Stimulated activated CD8-positive, alpha-beta memory T cell treated with anti-CD3 and anti-CD28 coated beads, Interleukin-7, amount 100 ng/mL, for 1 hour (primary cell): ENCODE data around the gene TBCEL.
"Not testable (repeated sequence)": the region's sequence is repeated elsewhere in the genome, so short reads cannot be mapped to it uniquely, and the experiment has no call there.

Source experiments
- DNase-seq, 2 donors: peaks; one replicate each; pipeline ENCODE4 v3.0.0-alpha.2; 2020; ENCODE audit warnings: low read depth in 2 of 2

Gene TBCEL

GRCh38 chr11:121029153-121029552, 5.3 kb downstream of the TBCEL start:
- no peak for DNase-seq

GRCh38 chr11:121029813-121030445, 6.0 kb downstream of the TBCEL start:
- DNase-seq, result no peak

- no peak for DNase-seq
These were observed 7.3 kb downstream of the TBCEL start for GRCh38 chr11:121031167-121031566.

GRCh38 chr11:121031648-121032047, 7.7 kb downstream of the TBCEL start:
- DNase-seq, result not testable (repeated sequence)

- DNase-seq, result no peak
These were observed 8.6 kb downstream of the TBCEL start for GRCh38 chr11:121032546-121032945.

GRCh38 chr11:121033635-121034034, 9.7 kb downstream of the TBCEL start:
- DNase-seq, result no peak

- no peak for DNase-seq
These were observed 11.4 kb downstream of the TBCEL start for GRCh38 chr11:121035169-121035755.

GRCh38 chr11:121035780-121036179, 11.9 kb downstream of the TBCEL start:
- DNase-seq, result no peak

- DNase-seq, result no peak
These were observed 13.1 kb downstream of the TBCEL start for GRCh38 chr11:121037016-121037415.

- no peak for DNase-seq
These were observed 14.9 kb downstream of the TBCEL start for GRCh38 chr11:121038648-121039409.

GRCh38 chr11:121039971-121040613, 16.2 kb downstream of the TBCEL start:
- no peak for DNase-seq

- no peak for DNase-seq
These were observed 16.7 kb downstream of the TBCEL start for GRCh38 chr11:121040614-121041002.

- DNase-seq, result no peak
These were observed 17.2 kb downstream of the TBCEL start for GRCh38 chr11:121041072-121041471.

- no peak for DNase-seq
These were observed 18.4 kb downstream of the TBCEL start for GRCh38 chr11:121042296-121042695.

- DNase-seq, result no peak
These were observed 24.0 kb downstream of the TBCEL start for GRCh38 chr11:121047926-121048325.

GRCh38 chr11:121048464-121049233, 24.7 kb downstream of the TBCEL start:
- DNase-seq, result no peak

GRCh38 chr11:121053244-121053643, 29.3 kb downstream of the TBCEL start:
- no peak for DNase-seq

- no peak for DNase-seq
These were observed 30.4 kb downstream of the TBCEL start for GRCh38 chr11:121054266-121054665.

- no peak for DNase-seq
These were observed 31.2 kb downstream of the TBCEL start for GRCh38 chr11:121055076-121055475.

- DNase-seq, result no peak
These were observed 34.0 kb downstream of the TBCEL start for GRCh38 chr11:121057922-121058321.

GRCh38 chr11:121058941-121059340, 35.0 kb downstream of the TBCEL start:
- no peak for DNase-seq

- no peak for DNase-seq
These were observed 35.7 kb downstream of the TBCEL start for GRCh38 chr11:121059605-121060004.
